Mucosa of rectum (tissue), 2 donors: ENCODE data around the gene BRMS1.

ENCODE experiments used
- H3K27ac ChIP-seq, 2 donors: one replicate each; pipeline ENCODE4 v1.7.0; 2013; ENCODE audit warnings: inconsistent platforms in 2 of 2, low read depth in 2 of 2, low read length in 2 of 2
- H3K27me3 ChIP-seq, 2 donors: one replicate each; pipeline ENCODE4 v1.7.0; 2013; ENCODE audit warnings: low read length in 2 of 2; ENCODE audit not compliant: control insufficient read depth in 2 of 2, insufficient read depth in 2 of 2
- H3K36me3 ChIP-seq, 2 donors: one replicate each; pipeline ENCODE4 v1.7.0; 2013; ENCODE audit warnings: low read length in 2 of 2; ENCODE audit not compliant: control insufficient read depth in 2 of 2, insufficient read depth in 2 of 2
- H3K4me1 ChIP-seq, 2 donors: one replicate each; pipeline ENCODE4 v1.7.0; 2013; ENCODE audit warnings: low read length in 2 of 2, mild to moderate bottlenecking in 1 of 2; ENCODE audit not compliant: control insufficient read depth in 2 of 2, insufficient read depth in 2 of 2
- H3K4me3 ChIP-seq, 2 donors: one replicate each; pipeline ENCODE4 v1.7.0; 2013; ENCODE audit warnings: low read length in 2 of 2
- H3K9ac ChIP-seq, 2 donors: one replicate each; pipeline ENCODE4 v1.7.0; 2013; ENCODE audit warnings: low read length in 2 of 2, low read depth in 1 of 2, mild to moderate bottlenecking in 1 of 2
- H3K9me3 ChIP-seq, 2 donors: one replicate each; pipeline ENCODE4 v1.7.0; 2013; ENCODE audit warnings: low read length in 2 of 2; ENCODE audit not compliant: control insufficient read depth in 2 of 2
- donor health status: healthy.
- donor health status: Normal muscosa, but diverticular disease.

Gene BRMS1

DNA sequence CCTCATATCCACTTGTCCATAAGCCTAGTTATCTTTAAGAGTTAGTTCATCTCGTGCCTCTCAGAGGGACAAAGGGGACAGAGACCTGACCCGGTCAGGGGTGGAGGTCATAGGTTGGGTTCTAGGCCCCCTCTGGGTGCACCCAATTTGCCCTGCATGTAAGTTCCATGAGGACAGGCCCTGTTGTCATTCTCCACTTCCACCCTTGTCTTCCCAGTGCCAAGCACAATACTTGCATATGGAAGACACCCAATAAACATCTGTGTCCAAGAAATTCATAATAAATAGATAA is 54.6 kb downstream of the BRMS1 start:
- peaks cover 17 to 22% of the 10 kb centered on the region in 2 donors for H3K27me3 ChIP-seq
- no peaks in the 10 kb centered on the region for H3K9me3 ChIP-seq
- no peak overlapping the region for H3K9ac ChIP-seq
- H3K4me1 ChIP-seq: peaks cover 18 to 21% of the 10 kb centered on the region in 2 donors
- peak overlapping the region in 1 of 2 donors; percentile 91 for H3K4me3 ChIP-seq
- no peak overlapping the region for H3K27ac ChIP-seq
- peaks cover 2 to 5% of the 10 kb centered on the region in 2 donors for H3K36me3 ChIP-seq

- Histone ChIP-seq H3K27ac (peak overlapping the region; percentile 92 to 93), H3K27me3 (peaks cover 17 to 22% of the 10 kb centered on the region in 2 donors), H3K36me3 (peaks cover 5 to 6% of the 10 kb centered on the region in 2 donors), H3K9ac (peak overlapping the region; percentile 84 to 85), H3K4me1 (peaks cover 18 to 21% of the 10 kb centered on the region in 2 donors), H3K4me3 (peak overlapping the region; percentile 88 to 91), H3K9me3 (no peaks in the 10 kb centered on the region)
These were observed 55.2 kb downstream of the BRMS1 start for GRCh38 chr11:66289548-66290329.

- Histone ChIP-seq H3K27me3 (peaks cover 17 to 22% of the 10 kb centered on the region in 2 donors), H3K9ac (peak within 1 kb of the TSS; percentile 93 to 94), H3K36me3 (peaks cover 6 to 9% of the 10 kb centered on the region in 2 donors), H3K4me3 (peak within 1 kb of the TSS; percentile 88 to 94), H3K9me3 (no peaks in the 10 kb centered on the region), H3K27ac (peak within 1 kb of the TSS; percentile 96 to 97), H3K4me1 (peaks cover 18 to 21% of the 10 kb centered on the region in 2 donors)
These were observed 56.0 kb downstream of the BRMS1 start, which contains the start of gene YIF1A for GRCh38 chr11:66288671-66289547. Gene YIF1A (minus strand): TSS chr11:66289143. CDS start chr11:66288985, 158 bp downstream.

- Histone ChIP-seq H3K4me3 (peak overlapping the region; percentile 88 to 94), H3K9ac (peak overlapping the region; percentile 93 to 94), H3K27me3 (peaks cover 13 to 15% of the 10 kb centered on the region in 2 donors), H3K27ac (peak overlapping the region; percentile 96 to 97), H3K36me3 (peaks cover 6 to 9% of the 10 kb centered on the region in 2 donors), H3K9me3 (no peaks in the 10 kb centered on the region), H3K4me1 (peaks cover 18 to 21% of the 10 kb centered on the region in 2 donors)
These were observed 56.8 kb downstream of the BRMS1 start for GRCh38 chr11:66287889-66288670.
